ENCODE data around the gene PKM.

Gene PKM

DNA sequence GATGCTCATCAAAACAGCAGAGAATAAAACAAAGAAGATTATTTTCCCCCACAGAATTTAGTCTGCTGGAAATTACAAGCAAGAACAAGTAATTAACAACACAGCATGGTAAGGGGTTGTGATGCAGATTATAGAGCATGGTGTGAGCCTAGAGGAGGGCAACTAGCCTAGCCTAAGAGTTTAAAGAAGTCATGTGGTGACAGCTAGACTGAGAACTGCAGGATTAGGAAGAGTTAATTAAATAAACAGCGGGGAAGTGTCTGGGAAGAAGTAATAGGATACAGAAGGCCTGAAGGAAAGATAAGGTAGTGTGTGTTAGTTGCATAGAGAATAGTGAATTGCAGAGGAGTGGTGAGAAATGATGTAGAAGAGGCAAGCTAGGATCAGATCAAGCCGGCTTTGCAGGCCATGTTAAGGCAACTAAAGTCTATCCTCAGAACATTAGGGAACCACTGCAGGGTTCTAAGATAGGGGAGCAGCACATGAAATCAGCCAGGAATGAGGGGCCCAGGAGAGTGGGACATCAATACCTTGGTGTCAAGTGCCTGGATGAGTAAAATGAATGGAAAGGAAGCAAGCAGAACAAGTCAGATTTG is 11.9 kb upstream of the PKM start:
- H3K4me1 Mint-ChIP-seq, result peaks cover 19% of the 10 kb centered on the region
- DNase-seq, result no peak
- H3K27ac Mint-ChIP-seq, result peak overlapping the region; percentile 12
- no peaks in the 10 kb centered on the region for H3K27me3 Mint-ChIP-seq
- peaks cover 34% of the 10 kb centered on the region for H3K36me3 Mint-ChIP-seq (ENCODE audit: low read depth)
- no peak for ATAC-seq
- H3K9me3 Mint-ChIP-seq, result no peaks in the 10 kb centered on the region
- H3K4me3 Mint-ChIP-seq, result no peak overlapping the region

GRCh38 chr15:72239652-72240051 is 8.7 kb upstream of the PKM start:
- Mint-ChIP-seq H3K27ac (peak overlapping the region; percentile 12), H3K9me3 (no peaks in the 10 kb centered on the region), H3K4me3 (no peak overlapping the region), H3K36me3 (ENCODE audit: low read depth) (peaks cover 28% of the 10 kb centered on the region), H3K27me3 (peaks cover 3% of the 10 kb centered on the region), H3K4me1 (peaks cover 38% of the 10 kb centered on the region)
- DNase-seq (no peak), ATAC-seq (no peak)

DNA sequence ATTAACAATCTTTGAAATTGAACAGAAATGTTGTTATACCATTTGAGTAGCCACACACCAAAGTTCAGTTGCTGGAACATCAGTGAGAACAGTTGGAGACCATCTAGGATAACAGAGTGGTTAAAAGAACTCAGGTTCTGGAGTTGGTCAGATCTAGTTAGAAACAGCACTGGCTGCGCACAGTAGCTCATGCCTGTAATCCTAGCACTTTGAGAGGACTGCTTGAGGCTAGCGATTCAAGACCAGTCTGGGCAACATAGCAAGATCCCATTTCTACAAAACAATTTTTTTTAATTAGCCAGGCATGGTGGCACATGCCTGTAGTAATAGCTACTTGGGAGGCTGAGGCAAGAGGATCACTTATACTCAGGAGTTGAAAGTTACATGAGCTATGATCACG is 7.6 kb upstream of the PKM start:
- no peak for DNase-seq
- H3K27me3 Mint-ChIP-seq, result peaks cover 3% of the 10 kb centered on the region
- H3K4me1 Mint-ChIP-seq, result peaks cover 40% of the 10 kb centered on the region
- ATAC-seq, result no peak
- no peaks in the 10 kb centered on the region for H3K9me3 Mint-ChIP-seq
- H3K27ac Mint-ChIP-seq, result peak overlapping the region; percentile 36
- peaks cover 21% of the 10 kb centered on the region for H3K36me3 Mint-ChIP-seq (ENCODE audit: low read depth)
- no peak overlapping the region for H3K4me3 Mint-ChIP-seq

DNA sequence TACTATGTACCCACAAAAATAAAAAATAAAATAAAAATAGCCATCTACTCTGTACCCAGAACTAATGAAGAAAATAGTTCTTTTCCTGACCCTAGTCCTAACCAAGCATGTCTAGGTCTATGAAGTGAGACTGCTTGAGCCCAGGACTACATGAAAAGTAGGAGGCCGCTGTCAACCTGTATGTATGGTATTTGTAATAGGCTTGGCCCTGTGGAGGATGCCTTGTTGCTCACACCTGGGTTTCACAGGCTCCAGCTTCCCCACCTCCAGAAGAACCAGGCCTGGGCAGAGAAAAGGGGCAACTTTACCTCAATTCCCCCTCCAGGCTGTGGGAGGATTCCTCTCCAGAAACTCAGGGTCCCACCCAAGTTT is 6.8 kb upstream of the PKM start:
- no peak for DNase-seq
- ATAC-seq, result peak; percentile 34
- Mint-ChIP-seq H3K4me1 (peaks cover 43% of the 10 kb centered on the region), H3K4me3 (peak overlapping the region; percentile 81), H3K27me3 (peaks cover 3% of the 10 kb centered on the region), H3K27ac (peak overlapping the region; percentile 100), H3K36me3 (ENCODE audit: low read depth) (peaks cover 21% of the 10 kb centered on the region), H3K9me3 (no peaks in the 10 kb centered on the region)

DNA sequence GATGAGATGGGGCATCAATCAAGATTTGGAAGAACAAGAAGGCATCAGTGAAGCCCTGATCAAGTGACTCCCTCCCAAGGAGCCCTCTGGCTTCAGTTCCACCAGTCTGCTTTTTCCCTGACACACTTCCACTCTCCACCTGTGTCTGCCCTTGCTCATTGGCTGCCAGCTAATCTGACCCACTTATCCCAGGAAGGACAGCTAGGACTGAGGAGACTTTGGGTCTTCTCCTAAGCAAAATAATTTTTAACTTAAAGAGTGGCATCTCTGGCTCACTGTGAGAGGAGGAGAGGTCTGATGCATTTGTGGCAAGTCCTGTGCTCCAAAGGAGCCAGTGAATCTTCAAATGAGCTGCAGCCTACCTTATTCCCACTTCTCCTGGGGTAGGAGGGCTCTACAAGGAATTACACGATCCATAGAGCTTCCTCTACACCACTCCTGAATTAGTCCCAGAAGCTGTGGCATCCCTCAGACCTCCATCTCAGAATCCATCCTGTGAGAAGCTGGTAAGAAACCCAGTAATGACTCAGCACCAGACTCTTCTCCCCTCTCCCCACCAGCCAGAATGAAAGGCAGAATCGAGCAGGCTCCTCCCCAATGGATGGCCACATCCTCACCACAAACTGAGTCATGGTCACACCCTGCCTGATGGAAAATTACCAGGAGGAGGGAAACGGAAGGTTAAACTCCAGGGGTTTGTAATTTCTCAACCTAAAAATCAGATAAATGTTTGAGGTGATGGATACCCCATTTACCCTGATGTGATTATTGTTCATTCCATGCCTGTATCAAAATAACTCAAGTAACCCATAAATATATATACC is 6.3 kb upstream of the PKM start:
- Mint-ChIP-seq H3K27me3 (peaks cover 3% of the 10 kb centered on the region), H3K9me3 (no peaks in the 10 kb centered on the region), H3K36me3 (ENCODE audit: low read depth) (peaks cover 16% of the 10 kb centered on the region), H3K4me1 (peaks cover 49% of the 10 kb centered on the region), H3K4me3 (peak overlapping the region; percentile 81), H3K27ac (peak overlapping the region; percentile 100)
- DNase-seq, result peak; percentile 79
- ATAC-seq, result peak; percentile 92

- Mint-ChIP-seq H3K27me3 (peaks cover 3% of the 10 kb centered on the region), H3K4me3 (peak overlapping the region; percentile 81), H3K27ac (peak overlapping the region; percentile 100), H3K4me1 (peaks cover 55% of the 10 kb centered on the region), H3K9me3 (no peaks in the 10 kb centered on the region), H3K36me3 (ENCODE audit: low read depth) (peaks cover 14% of the 10 kb centered on the region)
- no peak for DNase-seq
- ATAC-seq, result no peak
Observed at GRCh38 chr15:72236381-72237003, 5.5 kb upstream of the PKM start.

DNA sequence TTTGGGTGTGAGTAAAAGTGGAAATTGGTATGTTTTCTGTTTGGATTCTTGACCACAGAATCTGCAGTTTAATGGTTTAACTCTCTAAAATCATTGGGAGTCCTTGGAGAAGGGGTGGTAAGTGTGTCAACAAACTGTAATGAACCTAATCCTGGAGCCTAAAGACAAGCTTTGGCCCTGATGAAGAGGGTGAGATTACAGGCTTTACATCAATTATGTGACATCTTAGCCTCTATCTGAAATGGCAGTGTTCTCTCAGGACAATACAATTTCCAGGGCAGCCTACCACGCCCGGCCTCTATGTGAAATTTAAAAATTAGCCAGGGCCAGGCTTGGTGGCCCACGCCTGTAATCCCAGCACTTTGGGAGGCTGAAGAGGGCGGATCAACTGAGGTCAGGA is 4.3 kb upstream of the PKM start:
- DNase-seq (no peak), ATAC-seq (no peak)
- Mint-ChIP-seq H3K4me3 (no peak overlapping the region), H3K9me3 (no peaks in the 10 kb centered on the region), H3K4me1 (peaks cover 59% of the 10 kb centered on the region), H3K27ac (no peak overlapping the region), H3K36me3 (ENCODE audit: low read depth) (peaks cover 11% of the 10 kb centered on the region), H3K27me3 (peaks cover 3% of the 10 kb centered on the region)

GRCh38 chr15:72233769-72234168 is 2.8 kb upstream of the PKM start:
- Mint-ChIP-seq H3K36me3 (ENCODE audit: low read depth) (peaks cover 17% of the 10 kb centered on the region), H3K27ac (no peak overlapping the region), H3K4me1 (peaks cover 56% of the 10 kb centered on the region), H3K27me3 (peaks cover 3% of the 10 kb centered on the region), H3K9me3 (no peaks in the 10 kb centered on the region), H3K4me3 (no peak overlapping the region)
- no peak for DNase-seq
- no peak for ATAC-seq

DNA sequence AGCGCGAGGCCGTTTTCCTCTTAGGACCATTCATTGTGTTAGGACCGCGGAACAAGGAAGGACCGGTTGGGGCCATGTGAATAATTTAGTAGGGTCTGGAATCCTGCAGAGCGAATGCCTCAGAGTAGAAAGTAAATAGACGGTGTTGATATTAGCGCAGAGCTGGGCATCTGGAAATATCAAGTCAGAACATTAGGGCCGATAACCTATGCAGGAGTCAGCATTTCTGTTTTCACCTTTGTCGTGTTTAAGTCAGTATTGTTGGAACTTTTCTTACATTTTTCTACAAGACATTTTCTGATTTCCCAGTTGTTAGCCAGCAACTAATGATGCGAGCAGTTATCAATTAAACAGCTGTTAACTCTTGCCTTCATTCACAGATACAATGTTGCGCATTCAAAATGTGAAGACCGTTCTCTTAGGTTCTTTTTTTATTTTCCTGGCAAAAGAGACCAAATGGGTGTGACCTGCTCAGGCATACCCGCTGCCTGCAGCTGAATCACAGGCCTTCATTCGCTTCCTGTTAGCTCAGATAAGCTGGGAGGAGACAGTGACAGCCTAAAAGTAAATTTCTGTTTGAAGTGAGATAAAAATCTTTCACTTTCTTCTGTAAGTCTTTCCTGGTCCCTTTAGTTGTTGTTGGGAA is 966 bp upstream of the PKM start:
- DNase-seq (peak; percentile 40), ATAC-seq (no peak)
- H3K27ac Mint-ChIP-seq, result peak overlapping the region; percentile 99
- peaks cover 51% of the 10 kb centered on the region for H3K4me1 Mint-ChIP-seq
- H3K27me3 Mint-ChIP-seq, result no peaks in the 10 kb centered on the region
- peak overlapping the region; percentile 100 for H3K4me3 Mint-ChIP-seq
- H3K36me3 Mint-ChIP-seq (ENCODE audit: low read depth), result peaks cover 30% of the 10 kb centered on the region
- no peaks in the 10 kb centered on the region for H3K9me3 Mint-ChIP-seq

DNA sequence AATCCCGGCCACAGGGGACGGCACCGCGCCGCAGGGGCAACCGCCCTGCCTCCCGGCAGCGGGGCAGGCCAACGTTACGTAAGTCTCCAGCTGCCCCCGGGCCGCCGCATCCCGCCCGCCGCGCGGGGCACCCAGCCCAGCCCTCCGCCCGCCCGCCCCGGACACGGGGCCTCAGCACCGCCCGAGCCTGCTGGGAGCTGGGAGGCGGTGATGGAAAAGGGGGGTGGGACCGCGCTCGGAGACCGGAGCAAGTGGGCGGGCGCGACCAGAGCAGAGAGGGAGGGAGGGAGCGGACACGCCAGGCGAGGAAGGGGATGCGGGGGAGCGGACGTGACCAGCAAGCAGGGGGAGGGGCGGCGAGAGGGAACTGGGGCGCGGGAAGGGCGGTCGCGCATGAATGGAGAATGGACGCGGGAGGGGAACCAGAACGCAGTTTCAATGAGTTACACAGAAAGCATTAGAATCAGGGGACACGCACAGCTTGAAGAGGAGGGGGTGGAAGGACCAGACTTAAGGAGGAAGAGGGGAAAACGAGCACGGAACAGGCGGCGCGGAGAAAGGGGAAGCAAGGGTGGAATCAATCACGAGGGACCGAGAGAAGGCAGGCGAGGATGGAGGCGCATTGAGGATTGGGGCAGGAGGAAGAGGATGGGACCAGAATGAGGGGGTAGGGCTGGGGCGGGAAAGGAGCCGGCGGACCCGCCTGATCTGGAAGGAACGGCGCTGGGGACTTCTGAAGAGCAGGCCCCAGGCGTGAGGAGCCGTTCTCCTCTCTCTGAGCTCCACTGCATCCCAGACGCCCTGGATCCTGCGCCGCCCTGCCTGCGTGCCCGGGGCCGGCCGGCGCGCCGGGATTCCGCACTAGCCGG is 559 bp downstream of the PKM start:
- Mint-ChIP-seq H3K27ac (peak overlapping the region; percentile 99), H3K4me3 (peak overlapping the region; percentile 100), H3K9me3 (no peaks in the 10 kb centered on the region), H3K36me3 (ENCODE audit: low read depth) (peaks cover 44% of the 10 kb centered on the region), H3K4me1 (peaks cover 56% of the 10 kb centered on the region), H3K27me3 (no peaks in the 10 kb centered on the region)
- DNase-seq (peak; percentile 94), ATAC-seq (peak; percentile 12)

DNA sequence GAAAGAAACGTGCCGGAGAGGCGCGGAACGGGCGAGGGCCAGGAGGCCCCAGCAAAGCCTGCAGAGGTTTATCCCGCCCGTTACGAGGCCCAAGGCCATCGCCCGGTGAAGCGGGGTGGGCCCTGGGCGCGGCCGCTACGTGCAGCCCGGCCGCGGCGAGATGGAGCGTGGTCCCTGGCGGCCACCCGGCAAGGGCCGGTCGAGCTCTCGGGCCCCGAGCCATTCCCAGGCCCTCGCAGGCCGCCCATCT is 1.1 kb downstream of the PKM start:
- H3K36me3 Mint-ChIP-seq (ENCODE audit: low read depth), result peaks cover 47% of the 10 kb centered on the region
- peak overlapping the region; percentile 100 for H3K27ac Mint-ChIP-seq
- DNase-seq, result no peak
- no peaks in the 10 kb centered on the region for H3K27me3 Mint-ChIP-seq
- H3K4me1 Mint-ChIP-seq, result peaks cover 60% of the 10 kb centered on the region
- peak overlapping the region; percentile 100 for H3K4me3 Mint-ChIP-seq
- no peak for ATAC-seq
- H3K9me3 Mint-ChIP-seq, result no peaks in the 10 kb centered on the region

GRCh38 chr15:72229076-72229946 is 1.7 kb downstream of the PKM start:
- H3K4me3 Mint-ChIP-seq, result peak overlapping the region; percentile 100
- ATAC-seq (no peak), DNase-seq (peak; percentile 37)
- H3K4me1 Mint-ChIP-seq, result peaks cover 63% of the 10 kb centered on the region
- no peaks in the 10 kb centered on the region for H3K27me3 Mint-ChIP-seq
- H3K27ac Mint-ChIP-seq, result peak overlapping the region; percentile 100
- H3K36me3 Mint-ChIP-seq (ENCODE audit: low read depth), result peaks cover 51% of the 10 kb centered on the region
- H3K9me3 Mint-ChIP-seq, result no peaks in the 10 kb centered on the region

GRCh38 chr15:72227720-72228119 is 3.3 kb downstream of the PKM start:
- peak overlapping the region; percentile 100 for H3K27ac Mint-ChIP-seq
- H3K4me1 Mint-ChIP-seq, result peaks cover 73% of the 10 kb centered on the region
- H3K9me3 Mint-ChIP-seq, result no peaks in the 10 kb centered on the region
- ATAC-seq (no peak), DNase-seq (no peak)
- H3K4me3 Mint-ChIP-seq, result peak overlapping the region; percentile 100
- peaks cover 67% of the 10 kb centered on the region for H3K36me3 Mint-ChIP-seq (ENCODE audit: low read depth)
- no peaks in the 10 kb centered on the region for H3K27me3 Mint-ChIP-seq
